GM18507 (cell line): Measurements from ENCODE around the gene MAP4K4.

Experiments used
- DNase-seq: peaks from one replicate; pipeline ENCODE4 v3.0.0; 2011; ENCODE audit warnings: low read depth; ENCODE audit not compliant: insufficient read length; ENCODE audit errors: extremely low spot score
- FAIRE-seq: peaks from 2 replicates; lab custom pipeline; 2011; peaks lifted over from hg19 to GRCh38; lab: Jason Lieb, UNC

The MAP4K4 gene

GRCh38 chr2:101697124-101698013, at the start of gene MAP4K4:
Gene MAP4K4, plus strand, starts transcription at chr2:101697707. Its CDS starts 374 bp downstream, at chr2:101698081.
- DNase-seq (peak; percentile 26), FAIRE-seq (no peak)

- DNase-seq = no peak
- FAIRE-seq = no peak
Measured at GRCh38 chr2:101653469-101653868, 44.0 kb upstream of the MAP4K4 start.

- DNase-seq (no peak), FAIRE-seq (no peak)
Measured at GRCh38 chr2:101655702-101656422, 41.6 kb upstream of the MAP4K4 start.

- DNase-seq = no peak
- no peak for FAIRE-seq
Measured at GRCh38 chr2:101657787-101658186, 39.7 kb upstream of the MAP4K4 start.

GRCh38 chr2:101658387-101658786, 39.1 kb upstream of the MAP4K4 start:
- no peak for FAIRE-seq

GRCh38 chr2:101665312-101665711, 32.2 kb upstream of the MAP4K4 start:
- FAIRE-seq (no peak), DNase-seq (no peak)

More at GRCh38 chr2:101658387-101658786, 39.1 kb upstream of the MAP4K4 start:
- DNase-seq = no peak

- DNase-seq (no peak), FAIRE-seq (no peak)
Measured at GRCh38 chr2:101667823-101668222, 29.7 kb upstream of the MAP4K4 start.

- no peak for DNase-seq
- no peak for FAIRE-seq
Measured at GRCh38 chr2:101672047-101672446, 25.5 kb upstream of the MAP4K4 start.

GRCh38 chr2:101673920-101674319, 23.6 kb upstream of the MAP4K4 start:
- FAIRE-seq (no peak), DNase-seq (no peak)

GRCh38 chr2:101675512-101675911, 22.0 kb upstream of the MAP4K4 start:
- DNase-seq (no peak), FAIRE-seq (peak; percentile 53)

- FAIRE-seq (no peak), DNase-seq (no peak)
Measured at GRCh38 chr2:101676674-101677073, 20.8 kb upstream of the MAP4K4 start.

GRCh38 chr2:101677658-101678057, 19.8 kb upstream of the MAP4K4 start:
- DNase-seq = no peak
- FAIRE-seq = no peak

- DNase-seq (no peak), FAIRE-seq (no peak)
Measured at GRCh38 chr2:101678379-101678778, 19.1 kb upstream of the MAP4K4 start.

- DNase-seq (no peak), FAIRE-seq (no peak)
Measured at GRCh38 chr2:101679037-101679726, 18.3 kb upstream of the MAP4K4 start.

- FAIRE-seq (no peak), DNase-seq (no peak)
Measured at GRCh38 chr2:101679801-101680487, 17.6 kb upstream of the MAP4K4 start.

- DNase-seq (no peak), FAIRE-seq (no peak)
Measured at GRCh38 chr2:101682311-101682710, 15.2 kb upstream of the MAP4K4 start.

GRCh38 chr2:101684313-101684712, 13.2 kb upstream of the MAP4K4 start:
- FAIRE-seq = no peak
- DNase-seq = no peak

GRCh38 chr2:101688261-101688660, 9.2 kb upstream of the MAP4K4 start:
- no peak for DNase-seq
- FAIRE-seq = no peak

GRCh38 chr2:101689114-101689825, 8.2 kb upstream of the MAP4K4 start:
- no peak for DNase-seq
- no peak for FAIRE-seq
